HEK293 (cell line): Measurements from ENCODE around the gene CRYAB.

Experiments
- CTCF ChIA-PET: fragments of 350-600 bp; formaldehyde crosslinking; extraction: SDS; loops from one replicate; lab custom pipeline; 2021; ENCODE audit warnings: antibody characterized with exemption; lab: Yijun Ruan, JAX
- POLR2A ChIA-PET: fragments of 300-600 bp; formaldehyde crosslinking; extraction: SDS; loops from one replicate; lab custom pipeline; 2020; ENCODE audit warnings: antibody characterized with exemption, inconsistent platforms; lab: Yijun Ruan, JAX
- H3K27ac ChIP-seq: fragments of 200-500 bp; sonication (Bioruptor generic); 2 replicates; pipeline ENCODE4 v1.5.1; 2014; ENCODE audit warnings: low read depth, low read length, control low read depth, inconsistent platforms; ENCODE audit errors: extremely low read depth
- H3K36me3 ChIP-seq, 2 experiments: fragments of 200-500 bp in 1 of 2; sonication (Bioruptor generic) in 1 of 2; 1 replicate in 1 of 2; 2 replicates in 1 of 2; pipeline ENCODE4 v1.5.1; 2014 to 2017; ENCODE audit warnings: inconsistent platforms in 2 of 2, low read length in 2 of 2; ENCODE audit not compliant: control insufficient read depth in 2 of 2, insufficient read depth in 1 of 2
- H3K4me1 ChIP-seq: fragments of 200-500 bp; sonication (Bioruptor generic); 2 replicates; pipeline ENCODE4 v1.5.1; 2014; ENCODE audit warnings: mild to moderate bottlenecking, low read length, inconsistent platforms; ENCODE audit not compliant: control insufficient read depth, insufficient read depth
- H3K4me3 ChIP-seq: 2 replicates; pipeline ENCODE4 v1.5.1; 2011; ENCODE audit warnings: low read depth, mild to moderate bottlenecking, control low read depth, low read length, moderate library complexity
- H3K9me3 ChIP-seq: fragments of 200-500 bp; sonication (Bioruptor generic); 2 replicates; pipeline ENCODE4 v1.5.1; 2014; ENCODE audit warnings: low read depth, low read length, inconsistent platforms; ENCODE audit not compliant: control insufficient read depth, insufficient read depth
- GFI1B ChIP-seq: fragments of 450-650 bp; formaldehyde crosslinking; IDR thresholded peaks from 2 replicates; pipeline ENCODE4 v1.5.1; 2016; ENCODE audit warnings: missing biosample characterization, missing genetic modification characterization
- GLIS1 ChIP-seq: fragments of 450-650 bp; formaldehyde crosslinking; IDR thresholded peaks from 2 replicates; pipeline ENCODE4 v1.5.1; 2016; ENCODE audit warnings: missing biosample characterization, missing genetic modification characterization
- GLIS2 ChIP-seq: fragments of 450-650 bp; formaldehyde crosslinking; IDR thresholded peaks from 2 replicates; pipeline ENCODE4 v1.5.1; 2016; ENCODE audit warnings: missing biosample characterization, missing genetic modification characterization
- OSR2 ChIP-seq: fragments of 450-650 bp; formaldehyde crosslinking; IDR thresholded peaks from 2 replicates; pipeline ENCODE4 v1.5.1; 2016; ENCODE audit warnings: missing biosample characterization, missing genetic modification characterization
- SCRT2 ChIP-seq: fragments of 450-650 bp; formaldehyde crosslinking; IDR thresholded peaks from 2 replicates; pipeline ENCODE4 v1.5.1; 2016; ENCODE audit warnings: missing biosample characterization, missing genetic modification characterization
- WT1 ChIP-seq: fragments of 450-650 bp; formaldehyde crosslinking; IDR thresholded peaks from 2 replicates; pipeline ENCODE4 v1.5.1; 2016; ENCODE audit warnings: missing biosample characterization, missing genetic modification characterization
- YY2 ChIP-seq: fragments of 450-650 bp; formaldehyde crosslinking; IDR thresholded peaks from 2 replicates; pipeline ENCODE4 v1.5.1; 2016; ENCODE audit warnings: missing biosample characterization, missing genetic modification characterization
- ZBTB1 ChIP-seq: fragments of 450-650 bp; formaldehyde crosslinking; IDR thresholded peaks from 2 replicates; pipeline ENCODE4 v1.5.1; 2016; ENCODE audit warnings: missing biosample characterization, missing genetic modification characterization
- ZFP37 ChIP-seq: fragments of 450-650 bp; formaldehyde crosslinking; IDR thresholded peaks from 2 replicates; pipeline ENCODE4 v1.5.1; 2016; ENCODE audit warnings: missing biosample characterization, missing genetic modification characterization
- ZIC2 ChIP-seq: fragments of 450-650 bp; formaldehyde crosslinking; IDR thresholded peaks from 2 replicates; pipeline ENCODE4 v1.5.1; 2016; ENCODE audit warnings: missing biosample characterization, missing genetic modification characterization
- ZNF324 ChIP-seq: fragments of 450-650 bp; formaldehyde crosslinking; IDR thresholded peaks from 2 replicates; pipeline ENCODE4 v1.5.1; 2016; ENCODE audit warnings: missing biosample characterization, missing genetic modification characterization
- ZNF48 ChIP-seq: fragments of 450-650 bp; formaldehyde crosslinking; IDR thresholded peaks from 2 replicates; pipeline ENCODE4 v1.5.1; 2016; ENCODE audit warnings: missing biosample characterization, missing genetic modification characterization
- ZNF510 ChIP-seq: fragments of 450-650 bp; formaldehyde crosslinking; IDR thresholded peaks from 2 replicates; pipeline ENCODE4 v1.5.1; 2018; ENCODE audit warnings: mild to moderate bottlenecking, missing genetic modification characterization, missing biosample characterization; ENCODE audit not compliant: insufficient replicate concordance
- ZNF610 ChIP-seq: fragments of 450-650 bp; formaldehyde crosslinking; IDR thresholded peaks from 2 replicates; pipeline ENCODE4 v1.5.1; 2016; ENCODE audit warnings: missing biosample characterization, missing genetic modification characterization, borderline replicate concordance
- ZNF624 ChIP-seq: fragments of 450-650 bp; formaldehyde crosslinking; IDR thresholded peaks from 2 replicates; pipeline ENCODE4 v1.5.1; 2017; ENCODE audit warnings: missing biosample characterization, missing genetic modification characterization
- ZNF670 ChIP-seq: fragments of 450-650 bp; formaldehyde crosslinking; IDR thresholded peaks from 2 replicates; pipeline ENCODE4 v1.5.1; 2016; ENCODE audit warnings: missing biosample characterization, missing genetic modification characterization, low read depth
- ZNF704 ChIP-seq: fragments of 450-650 bp; formaldehyde crosslinking; IDR thresholded peaks from 2 replicates; pipeline ENCODE4 v1.5.1; 2016; ENCODE audit warnings: missing biosample characterization, missing genetic modification characterization
- ZSCAN30 ChIP-seq: fragments of 450-650 bp; IDR thresholded peaks from 2 replicates; pipeline ENCODE4 v1.5.1; 2018; ENCODE audit warnings: missing biosample characterization, mild to moderate bottlenecking, missing genetic modification characterization, moderate library complexity
- TF ChIP-seq, protein P1 (sequence below): fragments of 450-650 bp; formaldehyde crosslinking; IDR thresholded peaks from 2 replicates; pipeline ENCODE4 v1.5.1; 2017; ENCODE audit warnings: missing biosample characterization, mild to moderate bottlenecking, missing genetic modification characterization, moderate library complexity

CRYAB gene, protein sequence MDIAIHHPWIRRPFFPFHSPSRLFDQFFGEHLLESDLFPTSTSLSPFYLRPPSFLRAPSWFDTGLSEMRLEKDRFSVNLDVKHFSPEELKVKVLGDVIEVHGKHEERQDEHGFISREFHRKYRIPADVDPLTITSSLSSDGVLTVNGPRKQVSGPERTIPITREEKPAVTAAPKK

GRCh38 chr11:111911563-111912401 lies at the start of gene CRYAB:
Gene CRYAB (minus strand): TSS chr11:111911770. CDS start chr11:111911724, 46 bp downstream.
- Histone ChIP-seq H3K36me3 (no peaks in the 10 kb centered on the region), H3K4me1 (no peaks in the 10 kb centered on the region), H3K27ac (no peak within 1 kb of the TSS), H3K9me3 (no peaks in the 10 kb centered on the region), H3K4me3 (no peak within 1 kb of the TSS)
- POLR2A ChIA-PET, result interaction anchor here (0.5 to 1.1 kb wide), 2 partner anchors 15 to 153 kb away, joined by 4 to 7 read pairs; no protein-coding TSS in a partner anchor
- TF ChIP-seq ZNF670 (tag by site-specific recombination) (no peak), SCRT2 (tag by site-specific recombination) (peak; percentile 66)
- CTCF ChIA-PET, result interaction anchor here (0.8 kb wide), 1 partner anchor 71 kb away, joined by 3 read pairs; no protein-coding TSS in a partner anchor

GRCh38 chr11:111960916-111961315 lies 49.3 kb upstream of the CRYAB start:
- CTCF ChIA-PET, result interaction anchor here (1.2 to 1.5 kb wide), 4 partner anchors 17 to 29 kb away, joined by 3 to 4 read pairs (median 4); no protein-coding TSS in a partner anchor
- Histone ChIP-seq H3K27ac (no peak overlapping the region), H3K9me3 (no peaks in the 10 kb centered on the region), H3K4me1 (no peaks in the 10 kb centered on the region), H3K36me3 (no peaks in the 10 kb centered on the region), H3K4me3 (no peak overlapping the region)
- POLR2A ChIA-PET, result no interaction called here
- TF ChIP-seq ZNF624 (tag by site-specific recombination) (no peak), OSR2 (peak; percentile 57)

GRCh38 chr11:111957663-111958444 lies 46.3 kb upstream of the CRYAB start:
- TF ChIP-seq ZBTB1 (tag by site-specific recombination) (no peak), GLIS1 (tag by site-specific recombination) (no peak), GLIS2 (tag by site-specific recombination) (no peak), ZFP37 (tag by site-specific recombination) (no peak), ZNF324 (tag by site-specific recombination) (no peak), ZSCAN30 (tag by site-specific recombination) (no peak), GFI1B (tag by site-specific recombination) (no peak)
- TF ChIP-seq, protein P1, sequence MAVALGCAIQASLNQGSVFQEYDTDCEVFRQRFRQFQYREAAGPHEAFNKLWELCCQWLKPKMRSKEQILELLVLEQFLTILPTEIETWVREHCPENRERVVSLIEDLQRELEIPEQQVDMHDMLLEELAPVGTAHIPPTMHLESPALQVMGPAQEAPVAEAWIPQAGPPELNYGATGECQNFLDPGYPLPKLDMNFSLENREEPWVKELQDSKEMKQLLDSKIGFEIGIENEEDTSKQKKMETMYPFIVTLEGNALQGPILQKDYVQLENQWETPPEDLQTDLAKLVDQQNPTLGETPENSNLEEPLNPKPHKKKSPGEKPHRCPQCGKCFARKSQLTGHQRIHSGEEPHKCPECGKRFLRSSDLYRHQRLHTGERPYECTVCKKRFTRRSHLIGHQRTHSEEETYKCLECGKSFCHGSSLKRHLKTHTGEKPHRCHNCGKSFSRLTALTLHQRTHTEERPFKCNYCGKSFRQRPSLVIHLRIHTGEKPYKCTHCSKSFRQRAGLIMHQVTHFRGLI (tag by site-specific recombination), result no peak
- ChIA-PET POLR2A (no interaction called here), CTCF (no interaction called here)
- Histone ChIP-seq H3K9me3 (no peaks in the 10 kb centered on the region), H3K4me3 (no peak overlapping the region), H3K4me1 (no peaks in the 10 kb centered on the region), H3K27ac (no peak overlapping the region), H3K36me3 (no peaks in the 10 kb centered on the region)

- no peaks in the 10 kb centered on the region for H3K4me1 ChIP-seq
- no peak for TF ChIP-seq ZNF48
- no peak for TF ChIP-seq YY2 (tag by site-specific recombination)
- no peak for TF ChIP-seq ZNF704 (tag by site-specific recombination)
- TF ChIP-seq ZIC2 (tag by site-specific recombination), result no peak
- TF ChIP-seq GLIS1 (tag by site-specific recombination), result no peak
- TF ChIP-seq ZNF610 (tag by site-specific recombination), result peak; percentile 98
- no peak for TF ChIP-seq ZNF510 (tag by site-specific recombination)
- no peak for TF ChIP-seq WT1 (tag by site-specific recombination)
- ChIA-PET CTCF (no interaction called here), POLR2A (no interaction called here)
- no peaks in the 10 kb centered on the region for H3K9me3 ChIP-seq
- H3K36me3 ChIP-seq, result no peaks in the 10 kb centered on the region
- no peak overlapping the region for H3K4me3 ChIP-seq
- no peak overlapping the region for H3K27ac ChIP-seq
These were observed 42.6 kb upstream of the CRYAB start for GRCh38 chr11:111954154-111954553.
